Measurements from ENCODE around the gene HAUS7. TPM values are rescaled to one million over a fixed set of nuclear protein-coding genes. Genes with fewer than 3 reads are reported as not detected.

The HAUS7 gene
- total and polyA plus RNA-seq, 2 of the 8 experiments (the other 6 are each of a cell fraction or from before 2014, with no cell fraction given) = 45.4 to 54.0 TPM

DNA sequence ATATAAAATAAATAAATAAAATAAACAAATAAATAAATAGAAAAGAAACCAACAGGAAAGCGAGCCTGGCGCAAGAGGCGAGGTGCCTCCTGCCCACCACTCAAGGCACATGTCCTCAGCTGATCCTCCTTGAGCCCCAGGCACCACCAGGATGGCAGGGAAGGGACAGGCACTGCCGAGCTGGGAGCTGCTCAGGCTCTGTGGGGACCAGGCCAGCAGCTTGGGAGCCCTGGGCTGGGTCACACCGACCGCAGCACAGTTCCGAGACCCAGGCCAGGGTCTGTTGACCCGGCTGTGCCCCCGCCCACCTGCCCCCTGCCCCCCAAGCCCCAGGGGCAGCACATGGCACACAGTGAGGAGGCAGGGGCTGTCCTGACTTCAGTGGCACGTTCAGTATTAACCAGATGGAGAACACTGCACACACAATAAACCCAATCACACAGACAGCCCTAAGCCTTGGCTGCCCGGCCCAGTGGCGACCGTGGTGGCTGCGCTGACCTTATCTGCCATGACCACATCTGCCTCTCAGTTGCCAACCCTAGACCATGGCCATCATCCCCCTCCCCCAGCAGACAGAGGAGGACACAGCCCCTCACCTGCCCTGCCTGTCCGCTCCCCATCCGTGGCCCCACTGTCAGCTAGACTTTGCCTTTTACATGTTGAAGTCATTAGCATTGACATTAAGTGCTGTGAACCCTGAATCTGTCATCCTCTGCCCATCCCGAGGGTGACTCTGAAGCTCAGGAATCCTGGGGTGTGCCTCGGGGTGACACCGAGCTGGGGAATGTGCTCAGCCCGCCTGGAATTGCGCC is 21.6 kb downstream of the HAUS7 start:
- H2BK20ac ChIP-seq (ENCODE audit: low read length) = no peak overlapping the region
- H3K36me3 ChIP-seq (ENCODE audit: control insufficient read depth in 2 of 4, insufficient read depth in 4 of 4, low read length in 3 of 4) = no peaks in the 10 kb centered on the region; a peak in 1 of 8 replicates
- DNase-seq (ENCODE audit: low read depth in 1 of 2, low spot score in 2 of 2) = no peak
- H4K5ac ChIP-seq (ENCODE audit: insufficient read length, low read depth, low read length) = no peak overlapping the region
- no peaks in the 10 kb centered on the region for H3K23me2 ChIP-seq (ENCODE audit: low read depth, low read length)
- no peak overlapping the region for H4K8ac ChIP-seq (ENCODE audit: extremely low read depth, insufficient read depth, low read length)
- H3K9me3 ChIP-seq (ENCODE audit: insufficient read depth in 2 of 2, low read depth in 1 of 2, low read length in 1 of 2) = no peaks in the 10 kb centered on the region
- no peak overlapping the region for H3K4me3 ChIP-seq (ENCODE audit: extremely low read depth in 1 of 4, insufficient read depth in 2 of 4, low read depth in 3 of 4, low read length in 4 of 4)
- no peak overlapping the region for H3K14ac ChIP-seq (ENCODE audit: insufficient read length)
- H2BK120ac ChIP-seq (replicated peaks; ENCODE audit: low read depth, low read length) = no peak overlapping the region
- no peak overlapping the region for H2BK15ac ChIP-seq (ENCODE audit: low read length)
- 92% methylated on average over 12 of the region's 21 CpGs; no CpG with 5 or more reads in 1 of the 2 experiments for WGBS, 2 experiments (ENCODE audit: extremely low coverage in 1 of 2, insufficient coverage in 1 of 2, insufficient read length in 1 of 2, insufficient replicate concordance in 2 of 2, low coverage in 1 of 2, low lambda C conversion rate in 2 of 2, missing lambda C conversion rate in 1 of 2)
- no peak overlapping the region for H4K91ac ChIP-seq (replicated peaks; ENCODE audit: insufficient read length, low read length)
- no peaks in the 10 kb centered on the region for H3K27me3 ChIP-seq (replicated peaks in 1 of 4; ENCODE audit: control insufficient read depth in 3 of 4, extremely low read depth in 1 of 4, insufficient read depth in 3 of 4, low read length in 3 of 4)
- H2BK12ac ChIP-seq (ENCODE audit: low read depth, low read length) = no peak overlapping the region
- H3K27ac ChIP-seq (ENCODE audit: low read depth, low read length) = no peak overlapping the region
- no peaks in the 10 kb centered on the region for H3K79me2 ChIP-seq (ENCODE audit: control insufficient read depth in 1 of 2, insufficient read depth in 2 of 2, low read length in 2 of 2)
- H4K20me1 ChIP-seq (replicated peaks in 1 of 2; ENCODE audit: control insufficient read depth in 1 of 2, insufficient read depth in 2 of 2, low read length in 2 of 2) = no peaks in the 10 kb centered on the region
- ChIA-PET POLR2A (ENCODE audit: partially characterized antibody) (no interaction called here), CTCF (ENCODE audit: partially characterized antibody) (interaction anchor here (0.6 to 0.7 kb wide), 2 partner anchors 8 to 19 kb away, joined by 3 read pairs; no protein-coding TSS in a partner anchor)
- no peak overlapping the region for H3K4me2 ChIP-seq (ENCODE audit: insufficient read depth in 1 of 2, low read depth in 2 of 2, low read length in 2 of 2)
- FAIRE-seq = no peak
- H3K23ac ChIP-seq (ENCODE audit: insufficient read length) = no peak overlapping the region
- H2AFZ ChIP-seq (ENCODE audit: low read length) = no peak overlapping the region
- no peaks in the 10 kb centered on the region for H3K79me1 ChIP-seq (ENCODE audit: low read depth, low read length)
- no peak overlapping the region for H3K9ac ChIP-seq (replicated peaks in 1 of 4; ENCODE audit: extremely low read depth in 1 of 4, low read depth in 3 of 4, low read length in 3 of 4)
- no peak overlapping the region for H3K4ac ChIP-seq (replicated peaks; ENCODE audit: insufficient read length, low read depth, low read length)
- H3K4me1 ChIP-seq (replicated peaks in 1 of 4; ENCODE audit: control insufficient read depth in 3 of 4, insufficient read depth in 4 of 4, low read length in 3 of 4) = no peaks in the 10 kb centered on the region
- H3K18ac ChIP-seq (ENCODE audit: extremely low read depth, low read length) = no peak overlapping the region
- no peak overlapping the region for H2AK5ac ChIP-seq (ENCODE audit: low read depth, low read length)
- no peak overlapping the region for H2BK5ac ChIP-seq (ENCODE audit: low read depth, low read length)
- H3K56ac ChIP-seq (replicated peaks; ENCODE audit: insufficient read length, low read depth, low read length) = no peak overlapping the region
- TF ChIP-seq BACH1 (IDR thresholded peaks at IDR 0.05; ENCODE audit: low read length) (no peak), TEAD4 (IDR thresholded peaks at IDR 0.05; ENCODE audit: low read depth, low read length) (no peak), CHD2 (IDR thresholded peaks at IDR 0.05; ENCODE audit: low read length) (no peak), NRF1 (IDR thresholded peaks at IDR 0.05; ENCODE audit: low read depth, low read length) (no peak), SRF (IDR thresholded peaks at IDR 0.05; ENCODE audit: low read depth, low read length) (no peak), RXRA (IDR thresholded peaks at IDR 0.05; ENCODE audit: insufficient read depth, low read depth, low read length) (no peak), POLR2AphosphoS5 (IDR thresholded peaks at IDR 0.05; ENCODE audit: low read depth, low read length) (no peak), CHD1 (IDR thresholded peaks at IDR 0.05; ENCODE audit: low read depth, low read length) (no peak), SIRT6 (IDR thresholded peaks at IDR 0.05; ENCODE audit: low read length) (no peak), HDAC2 (IDR thresholded peaks at IDR 0.05; ENCODE audit: borderline replicate concordance in 1 of 2, low read depth in 2 of 2, low read length in 2 of 2) (no peak), RNF2 (IDR thresholded peaks at IDR 0.05; ENCODE audit: borderline replicate concordance, low read depth, low read length, missing control alignments, poor library complexity, severe bottlenecking) (no peak)
- TF ChIP-seq, protein P1, sequence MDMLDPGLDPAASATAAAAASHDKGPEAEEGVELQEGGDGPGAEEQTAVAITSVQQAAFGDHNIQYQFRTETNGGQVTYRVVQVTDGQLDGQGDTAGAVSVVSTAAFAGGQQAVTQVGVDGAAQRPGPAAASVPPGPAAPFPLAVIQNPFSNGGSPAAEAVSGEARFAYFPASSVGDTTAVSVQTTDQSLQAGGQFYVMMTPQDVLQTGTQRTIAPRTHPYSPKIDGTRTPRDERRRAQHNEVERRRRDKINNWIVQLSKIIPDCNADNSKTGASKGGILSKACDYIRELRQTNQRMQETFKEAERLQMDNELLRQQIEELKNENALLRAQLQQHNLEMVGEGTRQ (IDR thresholded peaks at IDR 0.05; ENCODE audit: low read length) = no peak
